Hematopoietic multipotent progenitor cell (in vitro differentiated cells): ENCODE results near the gene SAP30. TPM values are rescaled to one million over a fixed set of nuclear protein-coding genes. Genes with fewer than 3 reads are reported as not detected.
A peak's percentile ranks its signal among the peaks of the same experiment; 100 is the strongest.

Source experiments
- DNase-seq, 3 donors: peaks; one replicate each; pipeline ENCODE4 v3.0.0-alpha.2; 2011 to 2015; ENCODE audit warnings: low read depth in 2 of 3, low spot score in 2 of 3
- total RNA-seq: library from RNA; depleted of rRNA; stranded (reverse); fragments of >200 nt; gene quantifications from one replicate; pipeline ENCODE4 v1.2.3, GENCODE V29; 2012

SAP30 gene, protein sequence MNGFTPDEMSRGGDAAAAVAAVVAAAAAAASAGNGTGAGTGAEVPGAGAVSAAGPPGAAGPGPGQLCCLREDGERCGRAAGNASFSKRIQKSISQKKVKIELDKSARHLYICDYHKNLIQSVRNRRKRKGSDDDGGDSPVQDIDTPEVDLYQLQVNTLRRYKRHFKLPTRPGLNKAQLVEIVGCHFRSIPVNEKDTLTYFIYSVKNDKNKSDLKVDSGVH
- total RNA-seq = 18.6 TPM

DNA sequence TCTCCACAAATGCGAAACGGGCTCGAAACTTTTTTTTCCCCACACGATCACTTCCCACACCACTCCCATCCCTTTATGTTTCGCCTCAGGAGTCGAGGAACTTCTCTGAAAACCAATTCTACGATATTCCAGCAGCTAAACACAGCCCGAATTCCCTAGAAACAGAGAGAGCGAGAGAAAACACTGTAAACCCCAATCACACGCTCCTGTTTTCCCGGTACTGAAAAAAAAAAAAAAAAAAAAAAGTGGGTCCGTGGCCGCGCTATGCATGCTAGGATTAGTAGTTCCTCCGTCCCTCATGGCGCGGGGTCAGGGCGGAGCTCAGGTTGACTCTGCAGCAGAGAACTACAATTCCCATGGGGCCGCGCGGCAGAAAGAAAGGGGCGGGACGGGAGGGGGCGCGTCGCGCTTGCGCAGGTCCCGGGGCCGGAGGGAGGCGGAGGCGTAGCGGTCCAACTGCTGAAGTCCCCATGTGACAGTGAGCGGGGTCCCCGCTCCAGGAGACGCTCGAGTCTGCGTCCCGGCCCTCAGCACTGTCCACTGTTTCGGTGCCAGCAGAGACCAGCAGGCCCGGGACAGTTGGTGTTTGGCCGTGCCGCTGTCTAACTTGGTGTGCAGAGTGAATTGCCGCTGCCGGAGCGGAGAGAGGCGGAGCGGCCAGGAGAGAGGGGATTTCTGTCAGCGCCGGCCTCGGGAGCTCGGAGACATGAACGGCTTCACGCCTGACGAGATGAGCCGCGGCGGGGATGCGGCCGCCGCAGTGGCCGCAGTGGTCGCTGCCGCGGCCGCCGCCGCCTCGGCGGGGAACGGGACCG, at the start of gene SAP30:
TSS of gene SAP30 (plus strand) at position 478 of the 815 bp plus-strand sequence. CDS start at position 707, 229 bp downstream.
- DNase-seq = peak; percentile 98 to 99 (median 99)

GRCh38 chr4:173325007-173325736, 45.6 kb upstream of the SAP30 start:
- DNase-seq = no peak

DNA sequence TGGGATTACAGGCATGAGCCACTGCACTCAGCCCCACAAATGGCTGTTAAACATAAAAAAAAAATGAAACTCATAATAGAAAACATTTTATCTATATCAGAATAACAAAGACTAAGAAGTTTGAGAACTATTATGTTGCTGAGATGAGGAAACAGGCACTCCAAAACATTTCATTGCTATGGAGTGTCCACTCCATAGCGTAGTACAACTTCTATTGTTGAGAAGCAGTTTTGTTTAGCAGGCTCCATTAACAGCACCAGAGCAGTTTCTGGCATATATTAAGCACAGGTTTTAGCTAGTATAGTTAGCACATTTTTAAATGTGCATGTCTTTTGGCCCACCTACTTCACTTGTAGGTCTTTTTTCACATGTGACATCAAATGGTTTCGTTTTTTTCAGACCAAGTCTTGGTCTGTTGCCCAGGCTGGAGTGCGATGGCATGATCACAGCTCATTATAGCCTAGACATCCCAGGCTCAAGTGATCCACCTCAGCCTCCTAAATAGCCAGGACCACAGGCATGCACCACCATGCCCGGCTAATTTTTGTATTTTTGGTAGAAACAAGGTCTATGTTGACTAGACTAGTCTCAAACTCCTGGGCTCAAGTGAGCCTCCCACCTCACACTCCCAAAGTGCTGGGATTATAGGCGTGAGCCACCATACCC, 42.4 kb upstream of the SAP30 start:
- no peak for DNase-seq

DNA sequence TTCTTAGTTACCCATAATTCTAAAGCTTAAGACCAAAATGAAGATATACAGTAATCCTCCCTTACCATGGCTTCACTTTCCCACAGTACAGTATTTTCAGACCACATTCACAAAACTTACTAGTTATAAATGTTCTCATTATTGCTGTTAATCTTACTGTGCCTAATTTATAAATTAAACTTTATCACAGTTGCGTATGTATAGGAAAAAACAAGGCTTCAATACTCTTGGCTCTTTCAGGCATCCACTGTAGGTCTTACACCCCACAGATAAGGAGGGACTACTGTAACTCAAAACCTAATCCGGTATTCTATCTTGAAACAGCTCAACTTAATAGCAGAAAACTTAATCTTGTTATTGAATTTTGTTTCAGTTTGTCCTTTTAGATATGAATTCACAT, 40.2 kb upstream of the SAP30 start:
- DNase-seq = no peak

GRCh38 chr4:173332021-173332487, 38.7 kb upstream of the SAP30 start:
- no peak for DNase-seq

DNA sequence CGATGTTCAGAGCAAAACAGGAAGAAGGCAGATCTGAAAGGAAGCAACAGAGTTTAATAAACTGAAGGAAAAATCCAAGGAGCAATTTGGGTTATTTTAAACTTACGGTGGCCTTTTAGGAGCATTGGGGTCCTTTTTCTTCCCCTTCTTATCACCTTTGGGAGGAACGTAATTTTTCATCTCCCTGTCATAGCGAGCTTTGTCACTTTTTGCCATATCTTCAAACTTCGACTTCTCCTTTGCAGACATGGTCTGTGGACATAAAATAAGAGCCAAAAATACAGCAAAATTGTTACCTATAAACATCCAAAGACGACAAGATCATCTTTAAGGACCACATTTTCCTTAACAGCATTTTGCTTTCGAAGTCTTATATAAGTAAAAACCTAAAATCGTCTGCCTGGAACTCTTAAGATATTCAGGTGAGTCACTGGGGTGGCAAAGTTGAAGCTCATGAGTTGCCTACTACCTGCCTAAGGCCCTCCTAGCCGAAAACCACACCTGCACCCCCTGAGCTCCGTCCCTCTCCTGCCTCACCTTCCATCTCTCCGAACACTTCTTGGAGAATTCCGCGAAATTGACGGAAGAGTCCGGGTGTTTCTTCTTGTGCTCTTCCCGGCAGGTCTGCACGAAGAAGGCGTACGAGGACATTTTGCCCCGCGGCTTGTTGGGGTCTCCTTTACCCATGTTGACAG, 37.6 kb upstream of the SAP30 start:
- DNase-seq = no peak

DNA sequence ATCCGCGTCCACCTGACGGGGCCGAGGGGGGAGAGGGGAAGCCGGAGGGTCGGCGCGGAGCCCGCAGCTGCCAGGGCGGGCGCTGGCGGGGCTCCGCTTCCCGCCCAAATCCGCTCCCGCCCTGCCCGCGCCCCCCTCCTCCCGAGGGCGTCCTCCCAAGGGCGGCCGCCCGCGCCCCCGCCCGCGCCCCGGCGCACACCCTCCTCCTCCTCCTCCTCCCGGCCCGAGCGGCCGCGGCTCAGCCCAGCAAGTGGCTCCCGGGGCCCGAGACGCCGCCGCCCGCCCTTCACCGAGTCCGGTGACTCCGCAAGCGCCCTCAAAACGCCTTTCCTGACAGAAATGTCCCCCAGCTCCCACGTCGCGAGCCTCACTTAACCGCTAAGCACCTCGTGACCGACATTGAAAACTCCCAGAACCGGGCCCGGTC, 37.1 kb upstream of the SAP30 start:
- DNase-seq = peak in 1 of 3 donors; percentile 35

GRCh38 chr4:173334085-173334890, 36.5 kb upstream of the SAP30 start, which contains the start of gene HMGB2:
Gene HMGB2, minus strand, starts transcription at chr4:173334358. Its CDS starts 709 bp downstream, at chr4:173333649.
- DNase-seq = peak; percentile 98 to 100 (median 100)

GRCh38 chr4:173334891-173335752, 35.6 kb upstream of the SAP30 start:
- DNase-seq = peak in 2 of 3 donors; percentile 16 to 55

DNA sequence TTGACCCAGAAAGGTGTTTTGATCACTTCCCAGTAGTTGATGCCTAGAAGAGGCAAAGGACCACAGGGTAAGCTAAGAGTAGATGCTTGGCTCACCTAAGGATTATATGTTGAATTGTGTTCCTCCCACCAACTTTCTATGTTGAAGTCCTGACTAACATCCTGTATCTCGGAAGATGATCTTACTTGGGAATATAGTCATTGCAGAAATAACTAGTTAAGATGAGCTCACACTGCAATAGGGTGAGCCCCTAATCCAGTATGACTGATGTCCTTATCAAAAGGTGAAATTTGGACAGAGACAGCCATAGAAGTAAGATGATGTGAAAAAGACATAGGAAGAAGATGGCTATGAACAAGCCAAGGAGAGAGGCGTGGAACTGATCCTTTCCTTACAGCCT, 33.3 kb upstream of the SAP30 start:
- DNase-seq = no peak

- no peak for DNase-seq
Observed at GRCh38 chr4:173343832-173344397, 26.8 kb upstream of the SAP30 start.

DNA sequence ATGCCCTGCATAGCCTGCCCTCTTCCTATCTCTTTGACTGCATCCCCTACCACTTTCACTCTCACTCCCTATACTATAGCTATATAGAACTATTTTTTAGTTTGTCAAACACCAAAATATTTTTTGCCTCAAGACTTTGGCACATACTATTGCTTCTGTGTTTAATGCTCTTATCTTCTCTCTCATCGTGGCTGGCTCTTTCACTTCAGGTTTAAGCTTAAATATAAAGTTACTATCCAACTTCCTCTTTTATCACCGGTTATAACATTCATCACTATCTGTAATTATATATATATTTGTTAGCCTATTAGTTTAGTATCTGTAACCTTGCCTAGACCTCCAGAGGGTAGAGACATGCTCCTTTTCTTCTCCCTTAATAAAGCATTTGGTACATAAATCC, 25.1 kb upstream of the SAP30 start:
- peak in 1 of 3 donors; percentile 59 for DNase-seq

- no peak for DNase-seq
Observed at GRCh38 chr4:173346074-173346473, 24.7 kb upstream of the SAP30 start.

- no peak for DNase-seq
Observed at GRCh38 chr4:173347467-173347866, 23.3 kb upstream of the SAP30 start.

- no peak for DNase-seq
Observed at GRCh38 chr4:173357939-173358338, 12.8 kb upstream of the SAP30 start.

DNA sequence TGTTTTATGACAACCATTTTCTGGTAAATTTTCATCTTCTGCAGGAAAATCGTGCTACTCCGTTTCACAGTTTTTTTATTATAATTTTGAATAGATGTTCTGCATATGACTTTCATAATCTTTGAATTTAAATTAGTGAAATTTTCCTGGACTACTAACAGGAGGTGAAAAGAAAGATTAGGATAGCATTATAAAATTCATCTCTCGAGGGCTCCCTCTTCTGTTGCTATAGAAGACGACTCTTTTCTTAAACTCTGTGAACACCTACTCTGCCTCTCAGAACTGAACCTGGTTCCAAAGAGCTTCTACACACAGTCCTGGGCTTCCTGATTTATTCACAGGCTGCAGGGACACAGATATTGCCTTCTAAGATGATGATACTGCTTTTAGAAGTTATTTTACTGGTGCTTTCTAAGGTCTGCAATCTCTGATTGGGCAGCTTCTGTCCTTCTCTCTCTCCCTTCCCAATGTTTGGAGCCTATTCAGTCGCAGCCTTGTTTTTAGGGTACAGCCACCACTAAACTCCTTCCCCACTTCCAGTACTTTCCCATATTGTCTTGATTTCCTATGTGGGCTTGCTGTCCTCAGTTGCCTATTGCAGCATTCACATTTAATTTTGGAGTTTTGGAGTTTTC, 10.1 kb upstream of the SAP30 start:
- DNase-seq = peak in 1 of 3 donors; percentile 24

GRCh38 chr4:173362666-173363065, 8.1 kb upstream of the SAP30 start:
- no peak for DNase-seq
